ENCODE results near the gene DNLZ. TPM values are rescaled to one million over a fixed set of nuclear protein-coding genes. Genes with fewer than 3 reads are reported as not detected.

Gene DNLZ
- total and polyA plus RNA-seq, 10 of the 15 experiments (the other 5 are each of a cell fraction or from before 2014, with no cell fraction given) = 0.66 to 29.7 (median 14.7) TPM; not detected in 1

DNA sequence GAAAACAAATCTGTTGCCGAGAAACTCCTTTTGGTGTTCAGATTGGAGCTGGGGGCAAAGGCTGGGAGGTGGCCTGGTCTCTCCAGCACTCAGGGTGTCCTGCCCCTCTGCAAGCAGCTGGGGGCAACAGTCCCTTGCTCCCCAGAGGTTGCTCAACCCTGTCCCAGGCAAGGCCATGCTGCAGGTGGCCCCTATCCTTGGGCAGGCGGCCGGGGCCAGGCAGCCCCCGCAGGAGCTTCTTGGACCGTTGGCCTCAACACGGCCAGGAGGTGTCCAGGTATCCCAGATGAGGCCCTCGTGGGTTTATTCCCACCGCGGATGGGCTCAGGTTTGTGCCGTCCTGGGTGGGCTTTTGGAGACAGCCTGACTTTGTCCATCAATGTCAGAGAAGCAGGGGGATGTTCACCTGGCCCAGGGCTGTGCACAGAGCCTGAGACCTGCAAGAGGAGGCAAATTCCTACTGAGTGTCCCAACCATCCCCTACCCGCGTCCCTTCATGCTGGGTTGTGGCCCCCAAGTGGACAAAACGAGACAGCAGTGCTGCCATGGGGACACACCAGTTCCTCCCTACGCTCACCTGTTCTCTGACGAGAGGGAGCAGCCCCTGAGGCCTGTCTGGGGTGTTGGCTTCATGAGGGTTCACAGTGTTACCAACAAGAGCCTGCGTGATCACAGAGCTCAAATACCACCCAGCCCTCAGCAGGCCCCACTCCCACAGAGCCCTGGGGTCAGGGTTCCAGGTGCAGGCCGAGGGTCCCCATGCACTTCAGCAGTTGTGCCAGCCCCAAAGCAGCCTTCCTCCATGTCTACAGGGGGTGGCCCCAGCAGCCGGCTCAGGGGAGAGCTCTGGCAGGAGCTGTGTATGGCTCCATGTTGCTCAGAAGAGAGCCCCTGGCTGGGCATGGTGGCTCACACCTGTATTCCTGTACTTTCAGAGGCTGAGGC is 50.2 kb downstream of the DNLZ start:
- POLR2A ChIA-PET = no interaction called here
- SMC1A ChIA-PET (ENCODE audit: uncharacterized antibody, unreplicated experiment) = interaction anchor here (0.6 kb wide), 1 partner anchor 170 kb away, joined by 3 read pairs; no protein-coding TSS in a partner anchor
- no peak overlapping the region for H3K4me2 ChIP-seq (ENCODE audit: control insufficient read depth, insufficient read depth)
- TF ChIP-seq FOS (IDR thresholded peaks at IDR 0.05; ENCODE audit: borderline replicate concordance, extremely low read depth, insufficient read length) (no peak), SIN3A (IDR thresholded peaks at IDR 0.05; ENCODE audit: low read depth, low read length) (no peak), JUNB (IDR thresholded peaks at IDR 0.05) (no peak), NR2F1 (conservative IDR thresholded peaks at IDR 0.05) (no peak)
- no peaks in the 10 kb centered on the region for H3K79me2 ChIP-seq (ENCODE audit: control insufficient read depth, insufficient read depth, low read length)
- H3K4me1 ChIP-seq (ENCODE audit: control insufficient read depth, insufficient read depth, low read length) = peaks cover 3% of the 10 kb centered on the region
- RAD21 ChIA-PET (ENCODE audit: unreplicated experiment) = interaction anchor here (0.6 to 1.3 kb wide), 2 partner anchors 50 to 341 kb away, joined by 4 read pairs; partner anchors contain the start of gene DNLZ
- no peaks in the 10 kb centered on the region for H4K20me1 ChIP-seq (ENCODE audit: control insufficient read depth, insufficient read depth)
- H3K27me3 ChIP-seq (replicated peaks in 1 of 2; ENCODE audit: control insufficient read depth in 2 of 2, insufficient read depth in 2 of 2, low read length in 1 of 2) = peaks cover 0 to 5% of the 10 kb centered on the region in 2 experiments
- BruUV-seq (replicated peaks) = no TSS peak
- CTCF ChIA-PET = interaction anchor here (0.6 to 0.7 kb wide), 3 partner anchors 174 to 1386 kb away, joined by 3 to 5 read pairs (median 3); no protein-coding TSS in a partner anchor
- peaks cover 8% of the 10 kb centered on the region; the same call in 2 of the 3 replicates for H3K9me3 ChIP-seq (replicated peaks; ENCODE audit: control insufficient read depth, insufficient read depth, low read length)
- DNase-seq (ENCODE audit: low read depth, low spot score) (no peak), ATAC-seq (no peak), FAIRE-seq (no peak)
- no peak overlapping the region for H3K9ac ChIP-seq (ENCODE audit: control insufficient read depth, insufficient read depth, low read length)
- no peak overlapping the region for H2AFZ ChIP-seq (ENCODE audit: control insufficient read depth, low read depth, low read length)
- WGBS (ENCODE audit: insufficient coverage, insufficient replicate concordance, low lambda C conversion rate, missing lambda C conversion rate) = 52% methylated on average over 18 of the region's 18 CpGs
- no peak overlapping the region for H3K4me3 ChIP-seq
- intact Hi-C loops (cut with micrococcal nuclease; ENCODE audit: unreplicated experiment) = no loop called here
- in situ Hi-C loops (cut with MboI) = no loop called here
- H3K36me3 ChIP-seq (ENCODE audit: control insufficient read depth in 2 of 2, insufficient read depth in 2 of 2, low read length in 1 of 2) = no peaks in the 10 kb centered on the region
- no peak overlapping the region for H3K27ac ChIP-seq (ENCODE audit: control insufficient read depth, insufficient read depth)

DNA sequence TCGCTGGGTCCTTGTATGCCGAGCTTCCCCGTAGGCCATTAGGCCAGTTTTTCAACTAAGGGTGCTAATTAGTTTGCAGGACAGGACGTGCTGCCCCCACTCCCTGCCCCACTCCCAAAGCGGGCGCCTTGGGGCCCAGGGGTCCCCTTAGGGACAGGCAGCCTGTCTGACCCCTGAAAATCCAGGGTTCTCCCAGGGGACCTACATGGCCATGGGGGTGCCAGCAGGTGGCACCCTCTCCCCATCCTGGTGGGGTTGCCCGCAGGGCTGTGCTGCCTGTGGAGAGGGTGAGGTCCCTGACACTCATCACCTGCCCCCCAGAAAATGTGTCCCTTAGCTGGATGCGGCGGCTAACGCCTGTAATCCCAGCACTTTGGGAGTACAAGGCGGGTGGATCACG is 51.1 kb downstream of the DNLZ start:
- in situ Hi-C loops (cut with MboI) = no loop called here
- peaks cover 3% of the 10 kb centered on the region for H3K4me1 ChIP-seq (ENCODE audit: control insufficient read depth, insufficient read depth, low read length)
- H2AFZ ChIP-seq (ENCODE audit: control insufficient read depth, low read depth, low read length) = no peak overlapping the region
- WGBS (ENCODE audit: insufficient coverage, insufficient replicate concordance, low lambda C conversion rate, missing lambda C conversion rate) = 40% methylated on average over 12 of the region's 12 CpGs
- H3K27ac ChIP-seq (ENCODE audit: control insufficient read depth, insufficient read depth) = no peak overlapping the region
- peaks cover 8% of the 10 kb centered on the region; the same call in 2 of the 3 replicates for H3K9me3 ChIP-seq (replicated peaks; ENCODE audit: control insufficient read depth, insufficient read depth, low read length)
- ChIA-PET POLR2A (no interaction called here), CTCF (interaction anchor here (0.7 to 1.3 kb wide), 2 partner anchors 90 to 1385 kb away, joined by 3 read pairs; no protein-coding TSS in a partner anchor), RAD21 (ENCODE audit: unreplicated experiment) (interaction anchor here (1.3 kb wide), 1 partner anchor 51 kb away, joined by 4 read pairs; the partner anchor contains the start of gene DNLZ), SMC1A (ENCODE audit: uncharacterized antibody, unreplicated experiment) (no interaction called here)
- intact Hi-C loops (cut with micrococcal nuclease; ENCODE audit: unreplicated experiment) = no loop called here
- ATAC-seq (peak; percentile 57), DNase-seq (ENCODE audit: low read depth, low spot score) (no peak), FAIRE-seq (no peak)
- no peaks in the 10 kb centered on the region for H3K36me3 ChIP-seq (ENCODE audit: control insufficient read depth in 2 of 2, insufficient read depth in 2 of 2, low read length in 1 of 2)
- H3K9ac ChIP-seq (ENCODE audit: control insufficient read depth, insufficient read depth, low read length) = no peak overlapping the region
- no peak overlapping the region for H3K4me3 ChIP-seq
- H4K20me1 ChIP-seq (ENCODE audit: control insufficient read depth, insufficient read depth) = no peaks in the 10 kb centered on the region
- H3K4me2 ChIP-seq (ENCODE audit: control insufficient read depth, insufficient read depth) = no peak overlapping the region
- no TSS peak for BruUV-seq (replicated peaks)
- H3K27me3 ChIP-seq (replicated peaks in 1 of 2; ENCODE audit: control insufficient read depth in 2 of 2, insufficient read depth in 2 of 2, low read length in 1 of 2) = no peaks in the 10 kb centered on the region; a peak in 2 of 4 replicates
- H3K79me2 ChIP-seq (ENCODE audit: control insufficient read depth, insufficient read depth, low read length) = no peaks in the 10 kb centered on the region
- TF ChIP-seq MEF2B (IDR thresholded peaks at IDR 0.05; ENCODE audit: partially characterized antibody, poor library complexity, severe bottlenecking) (peak; percentile 88), NR2F1 (conservative IDR thresholded peaks at IDR 0.05) (0 out of 2 replicates have a peak, but pooled peaks have one; percentile 18), IKZF2 (IDR thresholded peaks at IDR 0.05) (no peak), RAD21 (IDR thresholded peaks at IDR 0.05; ENCODE audit: insufficient read depth, low read depth, low read length) (peak; percentile 52)
- TF ChIP-seq, protein P1, sequence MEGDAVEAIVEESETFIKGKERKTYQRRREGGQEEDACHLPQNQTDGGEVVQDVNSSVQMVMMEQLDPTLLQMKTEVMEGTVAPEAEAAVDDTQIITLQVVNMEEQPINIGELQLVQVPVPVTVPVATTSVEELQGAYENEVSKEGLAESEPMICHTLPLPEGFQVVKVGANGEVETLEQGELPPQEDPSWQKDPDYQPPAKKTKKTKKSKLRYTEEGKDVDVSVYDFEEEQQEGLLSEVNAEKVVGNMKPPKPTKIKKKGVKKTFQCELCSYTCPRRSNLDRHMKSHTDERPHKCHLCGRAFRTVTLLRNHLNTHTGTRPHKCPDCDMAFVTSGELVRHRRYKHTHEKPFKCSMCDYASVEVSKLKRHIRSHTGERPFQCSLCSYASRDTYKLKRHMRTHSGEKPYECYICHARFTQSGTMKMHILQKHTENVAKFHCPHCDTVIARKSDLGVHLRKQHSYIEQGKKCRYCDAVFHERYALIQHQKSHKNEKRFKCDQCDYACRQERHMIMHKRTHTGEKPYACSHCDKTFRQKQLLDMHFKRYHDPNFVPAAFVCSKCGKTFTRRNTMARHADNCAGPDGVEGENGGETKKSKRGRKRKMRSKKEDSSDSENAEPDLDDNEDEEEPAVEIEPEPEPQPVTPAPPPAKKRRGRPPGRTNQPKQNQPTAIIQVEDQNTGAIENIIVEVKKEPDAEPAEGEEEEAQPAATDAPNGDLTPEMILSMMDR (IDR thresholded peaks at IDR 0.05 in 2 of 3, conservative IDR thresholded peaks at IDR 0.05 in 1 of 3; ENCODE audit: control insufficient read depth in 2 of 3, extremely low read depth in 1 of 3, insufficient read depth in 1 of 3, low read depth in 3 of 3, low read length in 3 of 3) = peak; percentile 21 to 52 (median 49); a peak in 5 of 6 replicates
- TF ChIP-seq, protein P2, sequence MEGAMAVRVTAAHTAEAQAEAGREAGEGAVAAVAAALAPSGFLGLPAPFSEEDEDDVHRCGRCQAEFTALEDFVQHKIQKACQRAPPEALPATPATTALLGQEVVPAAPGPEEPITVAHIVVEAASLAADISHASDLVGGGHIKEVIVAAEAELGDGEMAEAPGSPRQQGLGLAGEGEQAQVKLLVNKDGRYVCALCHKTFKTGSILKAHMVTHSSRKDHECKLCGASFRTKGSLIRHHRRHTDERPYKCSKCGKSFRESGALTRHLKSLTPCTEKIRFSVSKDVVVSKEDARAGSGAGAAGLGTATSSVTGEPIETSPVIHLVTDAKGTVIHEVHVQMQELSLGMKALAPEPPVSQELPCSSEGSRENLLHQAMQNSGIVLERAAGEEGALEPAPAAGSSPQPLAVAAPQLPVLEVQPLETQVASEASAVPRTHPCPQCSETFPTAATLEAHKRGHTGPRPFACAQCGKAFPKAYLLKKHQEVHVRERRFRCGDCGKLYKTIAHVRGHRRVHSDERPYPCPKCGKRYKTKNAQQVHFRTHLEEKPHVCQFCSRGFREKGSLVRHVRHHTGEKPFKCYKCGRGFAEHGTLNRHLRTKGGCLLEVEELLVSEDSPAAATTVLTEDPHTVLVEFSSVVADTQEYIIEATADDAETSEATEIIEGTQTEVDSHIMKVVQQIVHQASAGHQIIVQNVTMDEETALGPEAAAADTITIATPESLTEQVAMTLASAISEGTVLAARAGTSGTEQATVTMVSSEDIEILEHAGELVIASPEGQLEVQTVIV (IDR thresholded peaks at IDR 0.05; ENCODE audit: borderline replicate concordance, partially characterized antibody) = no peak

Measured in GM12878 (cell line).